C4-2B (cell line): ENCODE results near the gene CYBRD1.

Experiments used
- H3K27ac ChIP-seq: fragments of 450-650 bp; 2 replicates; pipeline ENCODE4 v1.5.1; 2017
- ZFX ChIP-seq: fragments of 450-650 bp; IDR thresholded peaks from 2 replicates; pipeline ENCODE4 v1.6.1; 2017
- TF ChIP-seq, protein P1 (sequence below): fragments of 450-650 bp; conservative IDR thresholded peaks from 2 replicates; pipeline ENCODE4 v1.5.1; 2017; ENCODE audit warnings: mild to moderate bottlenecking

Gene CYBRD1

DNA sequence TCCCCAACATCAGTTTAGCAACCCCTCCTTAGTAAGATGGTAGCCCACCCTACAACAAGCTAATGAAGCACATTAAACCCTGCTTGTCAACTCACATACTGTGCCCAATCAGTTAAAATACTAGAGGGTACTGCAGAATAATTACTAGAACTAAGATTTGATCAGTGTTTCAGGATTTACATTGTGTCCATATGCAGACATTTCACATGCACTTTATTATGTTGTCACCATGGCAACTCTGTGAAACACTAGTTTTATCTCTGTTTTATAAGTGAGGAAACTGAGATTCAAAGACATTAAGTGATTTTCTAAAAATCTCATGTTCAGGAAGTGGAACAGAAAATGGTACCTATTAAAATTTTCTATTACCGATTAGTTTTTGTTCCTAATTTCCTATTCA lies 61.7 kb downstream of the CYBRD1 start:
- TF ChIP-seq, protein P1, sequence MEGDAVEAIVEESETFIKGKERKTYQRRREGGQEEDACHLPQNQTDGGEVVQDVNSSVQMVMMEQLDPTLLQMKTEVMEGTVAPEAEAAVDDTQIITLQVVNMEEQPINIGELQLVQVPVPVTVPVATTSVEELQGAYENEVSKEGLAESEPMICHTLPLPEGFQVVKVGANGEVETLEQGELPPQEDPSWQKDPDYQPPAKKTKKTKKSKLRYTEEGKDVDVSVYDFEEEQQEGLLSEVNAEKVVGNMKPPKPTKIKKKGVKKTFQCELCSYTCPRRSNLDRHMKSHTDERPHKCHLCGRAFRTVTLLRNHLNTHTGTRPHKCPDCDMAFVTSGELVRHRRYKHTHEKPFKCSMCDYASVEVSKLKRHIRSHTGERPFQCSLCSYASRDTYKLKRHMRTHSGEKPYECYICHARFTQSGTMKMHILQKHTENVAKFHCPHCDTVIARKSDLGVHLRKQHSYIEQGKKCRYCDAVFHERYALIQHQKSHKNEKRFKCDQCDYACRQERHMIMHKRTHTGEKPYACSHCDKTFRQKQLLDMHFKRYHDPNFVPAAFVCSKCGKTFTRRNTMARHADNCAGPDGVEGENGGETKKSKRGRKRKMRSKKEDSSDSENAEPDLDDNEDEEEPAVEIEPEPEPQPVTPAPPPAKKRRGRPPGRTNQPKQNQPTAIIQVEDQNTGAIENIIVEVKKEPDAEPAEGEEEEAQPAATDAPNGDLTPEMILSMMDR: no peak
- TF ChIP-seq ZFX: no peak
- H3K27ac ChIP-seq: no peak overlapping the region

DNA sequence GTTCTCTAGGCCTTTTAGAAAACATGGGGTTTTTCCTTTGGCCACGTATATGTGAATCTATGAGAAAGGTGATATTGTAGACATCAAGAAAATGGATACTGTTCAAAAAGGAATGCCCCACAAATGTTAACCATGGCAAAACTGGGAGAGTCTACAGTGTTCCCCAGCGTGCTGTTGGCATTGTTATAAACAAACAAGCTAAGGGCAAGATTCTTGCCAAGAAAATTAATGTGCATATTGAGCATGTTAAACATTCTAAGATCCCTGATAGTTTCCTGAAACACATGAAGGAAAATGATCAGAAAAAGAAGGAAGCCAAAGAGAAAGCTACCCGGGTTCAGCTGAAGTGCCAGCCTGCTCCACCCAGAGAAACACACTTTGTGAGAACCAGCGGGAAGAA lies 64.9 kb downstream of the CYBRD1 start:
- no peak overlapping the region for H3K27ac ChIP-seq
- TF ChIP-seq, protein P1: no peak
- no peak for TF ChIP-seq ZFX

DNA sequence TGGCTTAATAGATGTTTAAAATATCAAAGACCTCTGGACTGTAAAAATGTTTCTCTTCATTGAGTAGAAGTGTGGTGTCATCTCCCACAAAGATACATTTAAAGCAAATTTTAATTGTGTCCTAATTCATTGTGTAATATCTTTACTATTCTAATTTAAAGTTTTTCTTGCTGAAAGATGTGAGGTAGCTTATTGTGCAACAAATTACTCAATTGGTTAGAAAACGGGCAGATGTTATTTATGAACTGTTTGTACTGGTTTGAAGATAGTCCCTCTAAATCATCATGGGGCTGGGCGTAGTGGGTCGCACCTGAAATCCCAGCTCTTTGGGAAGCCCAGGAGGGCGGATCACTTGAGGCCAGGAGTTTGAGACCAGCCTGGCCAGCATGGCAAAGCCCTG lies 65.3 kb downstream of the CYBRD1 start:
- TF ChIP-seq ZFX: no peak
- TF ChIP-seq, protein P1: no peak
- no peak overlapping the region for H3K27ac ChIP-seq

DNA sequence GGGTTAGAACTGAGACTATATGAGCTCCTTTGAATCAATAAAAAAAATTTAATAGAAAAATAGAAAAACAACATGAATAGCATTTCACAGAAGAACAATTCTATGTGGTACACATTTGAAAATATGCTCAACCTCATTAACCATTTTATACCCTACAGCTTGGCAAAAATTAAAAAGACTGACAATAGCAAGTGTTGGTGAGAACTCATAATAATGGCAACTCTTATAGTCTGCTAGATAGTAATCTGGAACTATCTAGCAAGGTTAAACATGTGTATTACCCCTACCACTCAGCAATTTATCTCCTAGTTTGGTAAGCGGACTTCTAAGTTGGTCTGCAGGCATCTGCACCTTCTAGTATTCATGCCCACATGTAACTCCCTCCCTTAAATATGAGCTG lies 67.8 kb downstream of the CYBRD1 start:
- H3K27ac ChIP-seq: no peak overlapping the region
- TF ChIP-seq ZFX: no peak
- TF ChIP-seq, protein P1: no peak

DNA sequence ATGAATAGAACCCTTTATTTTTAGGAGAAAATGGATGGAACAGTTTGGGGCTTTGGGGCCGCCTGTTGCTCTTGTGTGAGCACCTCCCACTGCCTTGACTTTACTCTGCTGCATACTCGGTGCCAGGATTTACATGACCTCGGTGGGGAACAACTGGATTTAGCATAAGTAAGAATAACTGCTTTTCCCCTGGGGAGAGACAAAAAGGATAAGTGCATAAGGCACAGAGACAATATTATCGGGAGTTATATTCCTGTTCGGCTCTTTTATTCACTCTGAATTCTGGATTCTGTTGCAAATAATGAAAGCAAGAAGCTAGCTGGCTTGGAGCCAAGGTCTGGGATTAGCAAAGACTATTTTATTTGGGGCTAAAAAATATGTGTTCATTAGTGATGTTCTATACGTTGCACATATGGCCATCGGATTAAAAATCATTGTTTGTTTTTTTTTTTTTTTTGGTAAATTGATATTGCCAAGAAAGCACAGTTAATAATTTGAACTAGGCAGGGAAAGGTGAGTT lies 69.8 kb downstream of the CYBRD1 start:
- H3K27ac ChIP-seq: no peak overlapping the region

DNA sequence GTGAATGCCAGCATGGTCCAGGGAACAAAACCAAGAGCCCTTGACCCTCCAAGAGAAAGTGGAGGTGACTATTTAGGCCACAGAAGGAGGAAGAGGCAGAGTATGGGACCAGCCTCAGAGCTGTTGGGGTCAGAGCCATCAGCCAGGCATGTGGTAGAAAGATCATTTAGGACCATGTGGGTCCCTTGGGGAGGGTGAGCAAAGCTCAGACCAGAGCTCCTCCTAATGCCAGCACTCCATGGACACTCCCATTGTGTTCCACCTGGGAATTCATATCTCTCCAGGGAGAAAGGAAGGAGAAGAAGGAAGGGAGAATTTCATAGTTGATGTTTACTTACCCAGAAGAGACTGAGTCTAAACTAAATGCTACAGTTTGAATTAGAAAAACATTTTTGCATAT lies 73.2 kb downstream of the CYBRD1 start:
- H3K27ac ChIP-seq: no peak overlapping the region
- TF ChIP-seq ZFX: no peak

More for the DNA sequence above, 69.8 kb downstream of the CYBRD1 start:
- TF ChIP-seq, protein P1: no peak
- no peak for TF ChIP-seq ZFX

DNA sequence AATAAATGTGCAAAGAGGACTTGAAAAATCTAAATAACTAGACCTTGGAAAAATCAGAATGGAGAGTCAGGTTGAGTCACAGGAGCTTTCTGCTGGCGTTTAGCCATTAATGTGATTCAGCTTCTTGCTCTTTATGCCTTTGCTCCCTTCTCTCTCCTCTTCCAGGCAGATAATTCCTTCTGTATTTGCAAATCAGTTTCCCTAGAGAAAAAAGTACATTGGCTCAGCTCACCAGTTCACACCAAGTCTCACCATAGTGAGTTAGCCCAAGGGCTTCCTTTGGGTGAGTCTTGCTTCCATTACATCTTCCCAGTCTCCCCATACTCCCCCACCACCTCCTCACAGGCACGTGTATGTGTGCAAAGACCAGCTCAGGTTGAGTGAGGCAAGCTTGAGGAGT lies 73.6 kb downstream of the CYBRD1 start:
- TF ChIP-seq ZFX: no peak
- TF ChIP-seq, protein P1: no peak
- H3K27ac ChIP-seq: no peak overlapping the region

DNA sequence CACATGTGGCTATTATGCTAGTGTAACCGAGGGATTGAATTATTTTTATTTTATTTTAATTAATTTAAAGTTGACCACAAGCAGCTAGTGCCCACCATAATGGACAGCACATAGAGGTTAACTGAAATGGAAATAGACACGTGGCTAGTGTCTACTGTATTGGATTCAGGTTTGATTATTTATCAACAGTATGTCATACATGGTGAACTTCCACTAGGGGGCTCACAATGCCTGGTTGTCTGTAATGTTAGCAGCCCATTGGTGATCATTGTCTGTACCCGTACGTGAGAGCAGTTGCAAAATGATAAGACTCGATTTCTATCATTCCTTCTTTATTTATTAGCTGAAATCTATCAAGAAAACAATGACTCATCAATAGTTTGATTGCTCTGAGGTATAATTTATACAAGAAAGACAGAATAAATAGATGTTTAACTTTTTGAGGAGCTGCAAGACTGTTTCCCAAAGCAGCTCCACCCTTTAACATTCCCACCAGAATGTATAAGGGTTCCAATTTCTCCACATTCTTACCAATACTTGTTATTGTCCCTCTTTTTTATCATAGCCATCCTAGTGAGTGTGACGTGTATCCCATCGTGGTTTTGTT lies 76.5 kb downstream of the CYBRD1 start:
- no peak overlapping the region for H3K27ac ChIP-seq
- no peak for TF ChIP-seq ZFX
- TF ChIP-seq, protein P1: peak; percentile 85
